NCI-H526 (cell line): ENCODE measurements around the gene ARHGEF4.

Source experiments
- DNase-seq, 2 experiments: peaks; one replicate each; lab custom pipeline; 2025; lab: John Stamatoyannopoulos, UW

ARHGEF4 gene

GRCh38 chr2:130836501-130837174 lies at the start of gene ARHGEF4:
Gene ARHGEF4 (plus strand): TSS chr2:130836914. CDS start chr2:130836954, 40 bp downstream.
- DNase-seq: peak; percentile 38 to 86

DNA sequence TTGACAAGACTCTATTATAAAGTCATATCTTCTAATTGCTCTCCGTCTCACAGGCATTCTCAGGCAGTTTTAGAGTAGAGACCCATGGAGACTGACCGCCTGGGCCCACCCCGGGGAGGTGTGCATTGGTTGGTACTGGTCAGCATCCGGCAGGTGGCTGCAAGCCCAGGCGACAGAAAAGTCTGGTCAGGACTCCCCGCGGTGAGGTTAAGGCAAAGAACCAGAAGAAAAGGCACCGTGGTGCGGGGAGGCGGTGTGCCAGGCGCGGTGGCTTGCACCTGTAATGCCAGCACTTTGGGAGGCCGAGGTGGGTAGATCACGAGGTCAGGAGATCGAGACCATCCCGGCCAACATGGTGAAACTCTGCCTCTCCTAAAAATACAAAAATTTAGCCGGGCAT lies 48.9 kb upstream of the ARHGEF4 start:
- DNase-seq: no peak

DNA sequence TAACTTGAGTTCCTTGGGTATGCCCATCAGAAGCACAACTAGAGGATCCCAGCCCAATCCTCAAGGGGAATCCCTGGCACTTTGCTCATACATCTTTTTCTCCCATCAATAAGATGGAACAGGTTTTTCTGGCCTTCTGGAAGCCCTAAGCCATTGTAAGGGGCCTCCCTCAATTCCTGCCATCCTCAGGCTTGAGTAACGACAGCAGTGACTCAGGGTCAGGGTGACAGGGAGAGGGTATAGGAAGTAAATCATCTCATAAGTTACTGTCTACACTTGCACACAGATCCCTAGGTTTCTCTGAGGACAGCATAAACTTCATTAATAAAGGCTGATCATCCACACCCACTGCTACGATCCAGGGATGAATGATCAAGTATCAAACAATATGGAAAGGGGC lies 46.4 kb upstream of the ARHGEF4 start:
- no peak for DNase-seq

- no peak for DNase-seq
These were observed 45.7 kb upstream of the ARHGEF4 start for GRCh38 chr2:130790804-130791616.

DNA sequence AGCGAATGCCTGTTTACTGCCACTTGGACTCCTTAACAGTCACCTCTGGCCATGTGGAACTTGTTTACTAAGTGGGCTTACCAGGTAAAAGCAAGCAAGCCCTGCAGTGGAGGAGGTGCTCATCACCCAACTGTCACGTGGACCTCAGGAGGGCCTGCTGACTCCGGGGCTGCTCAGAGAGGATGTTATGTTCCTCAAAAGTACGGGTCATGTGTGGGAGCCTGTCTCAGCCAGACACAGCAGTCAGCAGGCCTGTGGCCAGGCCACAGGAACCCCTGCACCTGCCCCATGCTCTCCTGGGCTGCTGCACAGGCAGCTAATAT lies 45.1 kb upstream of the ARHGEF4 start:
- no peak for DNase-seq

GRCh38 chr2:130795431-130795830 lies 41.3 kb upstream of the ARHGEF4 start:
- DNase-seq: no peak

DNA sequence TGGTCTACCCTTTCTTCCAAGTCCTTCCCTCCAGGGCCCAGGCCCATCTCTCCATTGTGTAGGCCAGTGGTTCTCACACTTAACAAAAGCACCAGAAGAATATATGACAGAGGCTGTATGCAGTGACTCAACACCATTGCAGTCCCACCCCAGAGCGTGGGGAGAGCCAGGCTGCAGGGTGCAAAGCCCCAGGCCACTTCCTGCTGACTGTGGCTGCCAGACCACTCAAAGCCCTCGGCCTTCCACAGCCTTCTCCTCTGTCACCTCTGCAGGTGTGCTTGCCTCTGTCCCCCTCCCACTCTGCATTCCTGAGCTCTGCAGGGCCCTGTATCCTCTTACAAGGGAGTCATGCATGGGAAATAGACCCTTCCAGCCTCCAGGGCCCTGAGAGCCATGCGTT lies 40.4 kb upstream of the ARHGEF4 start:
- DNase-seq: no peak

DNA sequence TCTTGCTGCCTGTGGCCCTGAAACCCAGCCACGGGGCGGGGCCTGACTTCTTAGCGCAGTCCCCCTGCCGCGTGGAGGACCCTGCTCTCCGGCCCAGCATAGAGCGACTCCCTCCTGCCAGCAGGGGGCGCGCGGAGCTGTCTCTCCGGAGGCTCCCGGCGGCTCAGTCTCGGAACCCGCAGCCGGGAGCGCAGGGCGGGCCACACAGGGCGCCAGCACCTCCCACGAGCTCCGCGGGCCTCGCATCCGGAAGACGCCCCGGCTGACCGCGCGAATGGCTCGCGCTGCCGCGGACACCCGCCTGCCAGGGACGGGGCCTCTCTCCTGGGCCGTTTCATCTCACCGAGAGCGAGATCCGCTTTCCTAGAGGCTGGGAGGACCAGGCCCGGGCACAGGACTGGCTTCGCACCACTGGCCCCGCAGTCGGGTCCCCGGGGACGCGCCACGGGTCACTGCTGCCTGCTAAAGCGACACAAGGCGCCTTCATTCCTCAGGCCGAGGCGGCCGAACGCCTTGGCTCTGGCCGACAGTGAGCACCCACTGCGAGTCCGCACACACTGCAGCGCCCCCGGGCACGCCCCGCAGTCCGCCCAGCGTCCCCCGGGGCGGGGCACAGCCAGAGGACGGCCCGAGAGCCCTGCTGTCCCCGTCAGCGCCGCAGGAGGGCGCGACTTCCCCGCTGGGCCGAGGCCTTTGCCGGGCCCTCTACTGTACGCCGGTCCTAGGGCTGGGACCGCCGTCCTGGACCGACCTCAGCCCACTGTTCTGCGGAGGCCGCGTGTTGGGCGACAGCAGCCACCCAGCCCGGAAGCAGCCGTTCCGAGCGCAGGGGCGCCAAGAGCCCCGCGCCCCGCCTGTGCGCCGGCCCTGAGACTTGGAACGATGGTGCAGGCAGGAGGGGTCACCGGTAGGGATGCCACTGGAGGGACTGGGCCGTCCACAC lies 39.0 kb upstream of the ARHGEF4 start:
- peak; percentile 75 to 96 for DNase-seq

GRCh38 chr2:130798472-130799218 lies 38.1 kb upstream of the ARHGEF4 start:
- peak in 1 of 2 experiments; percentile 51 for DNase-seq

DNA sequence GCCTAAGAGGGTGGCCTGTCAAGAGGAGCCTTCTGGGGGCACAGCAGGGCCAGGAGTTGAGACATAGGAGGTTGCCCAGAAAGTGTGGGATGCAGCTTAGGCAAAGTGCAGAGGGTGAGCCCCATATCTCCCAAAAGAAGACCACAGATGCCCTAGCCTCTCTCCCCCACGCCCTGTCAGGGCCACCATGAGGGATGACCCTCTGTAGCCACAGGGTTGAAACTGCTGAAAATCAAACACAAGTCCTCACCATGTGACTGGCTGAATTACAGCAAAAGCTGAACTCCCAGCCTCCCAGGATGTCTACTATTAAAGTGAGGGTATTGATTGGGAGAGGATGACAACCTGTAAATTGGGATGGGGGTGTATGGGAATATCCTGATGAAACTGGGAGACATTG lies 37.4 kb upstream of the ARHGEF4 start:
- DNase-seq: no peak

DNA sequence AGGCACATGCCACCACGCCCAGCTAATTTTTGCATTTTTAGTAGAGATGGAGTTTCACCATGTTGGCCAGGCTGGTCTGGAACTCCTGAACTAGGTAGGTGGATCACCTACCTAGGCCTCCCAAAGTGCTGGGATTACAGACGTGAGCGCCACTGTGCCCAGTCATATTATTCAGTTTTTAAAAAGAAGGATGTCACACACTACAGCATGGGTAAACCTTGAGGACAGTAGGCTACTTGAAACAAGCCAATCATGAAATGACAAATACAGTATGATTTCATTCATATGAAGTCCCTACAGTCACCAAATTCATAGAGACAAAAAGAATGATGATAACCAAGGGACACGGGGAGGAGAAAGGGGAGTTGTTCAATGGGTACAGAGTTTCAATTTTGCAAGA lies 31.1 kb upstream of the ARHGEF4 start:
- no peak for DNase-seq

DNA sequence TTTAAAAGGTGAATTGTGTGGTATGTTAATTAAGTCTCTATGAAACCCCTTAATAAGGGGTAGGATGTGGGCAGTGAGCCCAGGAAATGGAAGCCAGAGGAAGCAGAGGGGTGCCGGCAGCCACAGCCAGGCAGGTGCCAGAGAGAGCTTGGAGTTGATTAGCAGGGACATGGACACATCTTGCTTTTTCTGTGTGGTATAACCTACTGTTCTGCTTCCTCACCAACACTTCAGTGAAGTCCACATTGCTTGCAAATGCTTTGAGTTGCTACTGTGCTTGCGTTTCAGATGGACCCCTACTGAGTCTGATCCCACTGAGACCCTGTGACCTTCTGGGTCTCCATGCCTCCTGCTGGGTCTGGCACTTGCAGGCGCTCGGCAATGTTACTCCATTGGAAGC lies 30.3 kb upstream of the ARHGEF4 start:
- DNase-seq: no peak

DNA sequence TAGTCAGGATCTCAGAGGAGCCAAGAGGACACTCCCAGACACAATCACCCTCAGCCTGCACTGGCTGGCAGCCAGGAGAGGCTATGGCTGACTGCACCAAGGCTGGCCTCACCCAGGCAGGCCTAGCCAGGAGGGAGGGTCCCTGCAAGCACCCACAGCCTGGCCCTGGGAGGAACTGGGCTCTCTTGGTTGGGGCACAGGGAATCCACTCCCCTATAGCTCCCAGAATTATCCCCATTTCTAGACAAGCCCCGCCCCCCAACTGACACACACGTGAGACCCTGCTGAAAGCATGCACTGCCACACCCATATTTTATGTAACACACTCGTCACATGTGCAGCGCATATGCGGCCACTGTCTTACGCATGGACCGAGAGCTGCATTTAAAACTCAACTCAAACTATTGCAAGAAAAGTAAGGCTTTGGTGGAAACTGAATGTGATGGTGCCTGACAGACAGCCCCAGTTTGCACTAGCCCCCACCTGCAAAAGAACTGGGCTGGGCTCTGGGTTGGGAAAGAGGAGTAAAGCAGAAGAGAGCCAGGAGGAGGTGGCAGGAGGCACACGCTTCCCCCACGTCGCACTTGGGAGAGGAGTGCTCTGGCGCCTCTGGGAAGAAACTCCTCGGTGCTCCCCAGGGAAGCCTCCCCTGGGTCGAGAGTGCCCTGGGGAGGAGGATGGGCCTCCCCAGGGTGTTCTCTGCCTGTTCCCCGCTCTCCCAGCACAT lies 28.9 kb upstream of the ARHGEF4 start:
- DNase-seq: peak; percentile 73 to 87

DNA sequence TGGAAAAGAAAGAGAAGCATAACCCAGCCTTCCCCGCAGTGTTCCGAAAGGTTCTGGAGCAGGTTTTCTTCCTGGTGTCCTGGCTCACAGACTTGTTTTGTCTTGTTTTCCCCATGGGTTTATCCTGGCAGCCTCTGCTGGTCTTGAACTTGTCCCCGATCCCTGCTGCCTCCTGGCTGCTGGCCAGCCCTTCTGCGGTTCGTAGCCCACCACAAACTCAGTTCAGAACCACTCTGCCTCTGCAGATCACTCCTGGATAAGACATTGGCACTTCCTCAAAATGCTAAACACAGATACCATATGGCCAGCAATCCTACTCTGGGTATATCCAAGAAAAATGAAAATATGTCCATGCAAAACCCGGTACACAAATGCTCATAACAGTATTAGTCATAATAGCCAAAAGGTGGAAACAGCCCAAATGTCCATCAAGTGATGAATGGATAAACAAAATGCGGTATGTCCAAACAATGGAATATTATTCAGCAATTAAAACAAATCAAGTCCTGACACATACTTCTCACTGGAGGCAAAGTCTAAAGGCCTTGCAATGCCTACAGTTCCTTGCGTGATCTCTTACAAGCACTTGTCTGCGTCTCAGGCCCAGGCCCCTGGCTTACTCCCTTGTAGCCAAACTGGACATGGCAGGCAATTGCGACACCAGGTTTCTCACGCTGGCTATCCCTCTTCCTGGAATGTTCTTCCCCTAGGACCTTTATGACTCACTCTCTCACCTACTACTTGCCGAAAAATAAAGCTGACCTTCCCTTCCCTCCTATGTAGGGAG lies 28.0 kb upstream of the ARHGEF4 start:
- DNase-seq: no peak

- DNase-seq: peak; percentile 93 to 96
These were observed 26.2 kb upstream of the ARHGEF4 start for GRCh38 chr2:130810490-130810889.

- peak in 1 of 2 experiments; percentile 60 for DNase-seq
These were observed 23.0 kb upstream of the ARHGEF4 start for GRCh38 chr2:130813722-130814121.

DNA sequence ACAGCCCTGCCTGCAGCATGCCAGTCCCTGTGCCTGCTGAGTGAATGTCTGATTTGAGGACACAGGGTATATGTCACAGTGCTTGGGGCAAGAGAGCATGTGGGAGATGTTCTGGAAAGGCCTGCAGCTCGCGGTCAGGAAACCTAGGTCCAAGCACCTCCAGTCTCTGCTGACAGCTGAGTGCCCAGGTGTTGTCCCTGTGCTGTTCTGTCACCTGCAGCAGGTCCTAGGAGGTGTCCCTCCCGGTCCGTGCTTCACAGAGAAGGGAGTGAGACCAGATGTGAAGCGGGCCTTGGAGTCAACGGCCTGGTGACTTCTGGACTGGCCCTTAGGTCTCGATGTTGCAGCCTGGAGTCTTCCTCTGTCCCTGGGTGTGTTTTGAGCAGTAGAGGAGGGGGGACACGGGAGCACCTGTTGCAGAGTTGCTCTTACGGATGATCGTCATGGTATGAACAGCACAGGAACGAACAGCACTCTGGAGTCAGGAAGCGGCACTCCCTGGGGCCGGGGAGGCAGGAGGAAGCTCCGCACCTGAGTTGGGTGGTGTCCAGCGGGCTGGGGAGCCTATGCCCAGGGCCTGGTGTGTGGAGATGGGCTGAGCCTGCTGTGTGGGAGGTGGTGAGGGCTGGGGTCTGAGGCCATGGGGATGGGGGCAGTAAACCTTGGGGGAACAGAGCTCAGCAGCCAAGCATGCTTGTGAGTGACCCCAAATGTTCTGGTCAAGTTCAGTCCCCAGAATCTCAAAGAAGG lies 21.6 kb upstream of the ARHGEF4 start:
- no peak for DNase-seq

DNA sequence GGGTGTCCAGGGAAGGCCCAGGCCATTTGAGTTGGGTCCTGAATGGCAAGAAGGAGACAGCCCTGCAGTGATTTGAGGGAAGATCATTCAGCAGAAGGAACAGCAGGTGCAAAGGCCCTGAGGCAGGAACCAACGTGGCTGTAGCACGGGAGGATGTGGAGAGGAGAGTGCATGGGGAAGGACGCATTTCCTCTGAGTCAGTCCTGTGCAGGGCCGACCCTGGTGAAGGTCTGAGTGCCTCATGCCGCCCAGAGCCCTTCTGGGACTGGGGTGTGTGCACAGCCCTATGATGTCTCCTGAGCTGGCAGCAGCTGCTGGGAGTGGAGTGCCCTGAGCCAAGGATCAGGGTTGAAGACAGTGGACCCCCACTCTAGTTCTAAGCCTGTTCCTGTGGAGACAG lies 17.9 kb upstream of the ARHGEF4 start:
- no peak for DNase-seq

- DNase-seq: no peak
These were observed 17.5 kb upstream of the ARHGEF4 start for GRCh38 chr2:130819226-130819607.
